ENCODE data around the gene AFMID.
A peak's percentile ranks its signal among the peaks of the same experiment; 100 is the strongest.
"Not testable (repeated sequence)": the region's sequence is repeated elsewhere in the genome, so short reads cannot be mapped to it uniquely, and the experiment has no call there.

Gene AFMID

GRCh38 chr17:78252111-78252634 lies 65.0 kb downstream of the AFMID start:
- no peak for DNase-seq (ENCODE audit: extremely low spot score)
- CTCF ChIA-PET = interaction anchor here (0.9 to 1.8 kb wide), 6 partner anchors 33 to 170 kb away, joined by 3 to 11 read pairs (median 4); partner anchors contain the start of genes AFMID and TK1
- POLR2A ChIA-PET = interaction anchor here (0.5 to 1.8 kb wide), 3 partner anchors 11 to 47 kb away, joined by 3 to 5 read pairs (median 4); no protein-coding TSS in a partner anchor
- TF ChIP-seq BHLHE40 (IDR thresholded peaks at IDR 0.05; ENCODE audit: borderline replicate concordance) (no peak), SP1 (IDR thresholded peaks at IDR 0.05) (no peak), SUZ12 (IDR thresholded peaks at IDR 0.05) (no peak), ARNT (IDR thresholded peaks at IDR 0.05) (no peak), HDGF (IDR thresholded peaks at IDR 0.05; ENCODE audit: borderline replicate concordance) (no peak), L3MBTL2 (conservative IDR thresholded peaks at IDR 0.05) (no peak), NFRKB (IDR thresholded peaks at IDR 0.05) (no peak), FOXA1 (IDR thresholded peaks at IDR 0.05) (no peak), CTBP1 (IDR thresholded peaks at IDR 0.05; ENCODE audit: borderline replicate concordance) (no peak), TARDBP (IDR thresholded peaks at IDR 0.05) (no peak)

- ChIA-PET POLR2A (interaction anchor here (1.2 to 1.8 kb wide), 3 partner anchors 11 to 66 kb away, joined by 3 to 10 read pairs (median 4); partner anchors contain the start of genes AFMID and TK1), CTCF (interaction anchor here (0.6 kb wide), 1 partner anchor 56 kb away, joined by 3 read pairs; no protein-coding TSS in a partner anchor)
- TF ChIP-seq LEF1 (IDR thresholded peaks at IDR 0.05; ENCODE audit: borderline replicate concordance) = no peak
- no peak for TF ChIP-seq FOXK2 (IDR thresholded peaks at IDR 0.05)
- no peak for TF ChIP-seq ZNF384 (IDR thresholded peaks at IDR 0.05)
- no peak for TF ChIP-seq ARNT (IDR thresholded peaks at IDR 0.05)
- no peak for DNase-seq (ENCODE audit: extremely low spot score)
These were observed 65.8 kb downstream of the AFMID start for GRCh38 chr17:78252701-78253635.

GRCh38 chr17:78253636-78253945 lies 66.4 kb downstream of the AFMID start:
- DNase-seq (ENCODE audit: extremely low spot score) = not testable (repeated sequence)
- POLR2A ChIA-PET = interaction anchor here (1.2 to 1.8 kb wide), 2 partner anchors 15 to 67 kb away, joined by 3 to 10 read pairs; partner anchors contain the start of genes AFMID and TK1
- CTCF ChIA-PET = interaction anchor here (0.6 kb wide), 1 partner anchor 57 kb away, joined by 3 read pairs; no protein-coding TSS in a partner anchor

GRCh38 chr17:78253946-78254672 lies 66.9 kb downstream of the AFMID start:
- ChIA-PET POLR2A (interaction anchor here (0.6 to 1.8 kb wide), 24 partner anchors 8 to 165 kb away, joined by 3 to 10 read pairs (median 4); partner anchors contain the start of genes AFMID and TK1), CTCF (interaction anchor here (0.6 to 0.7 kb wide), 2 partner anchors 57 to 78 kb away, joined by 3 read pairs; no protein-coding TSS in a partner anchor)
- TF ChIP-seq CTBP1 (IDR thresholded peaks at IDR 0.05; ENCODE audit: borderline replicate concordance) = no peak
- peak; percentile 78 for TF ChIP-seq L3MBTL2 (conservative IDR thresholded peaks at IDR 0.05)
- TF ChIP-seq ELF4 (IDR thresholded peaks at IDR 0.05) = peak; percentile 43
- DNase-seq (ENCODE audit: extremely low spot score) = peak; percentile 95

GRCh38 chr17:78255029-78255656 lies 68.0 kb downstream of the AFMID start:
- POLR2A ChIA-PET = interaction anchor here (0.8 to 1.7 kb wide), 9 partner anchors 7 to 60 kb away, joined by 3 to 5 read pairs (median 4); no protein-coding TSS in a partner anchor
- TF ChIP-seq HDGF (IDR thresholded peaks at IDR 0.05; ENCODE audit: borderline replicate concordance) (no peak), TARDBP (IDR thresholded peaks at IDR 0.05) (no peak), ELF4 (IDR thresholded peaks at IDR 0.05) (no peak), FOXA1 (IDR thresholded peaks at IDR 0.05) (no peak), NFRKB (IDR thresholded peaks at IDR 0.05) (no peak), BHLHE40 (IDR thresholded peaks at IDR 0.05; ENCODE audit: borderline replicate concordance) (no peak), CTBP1 (IDR thresholded peaks at IDR 0.05; ENCODE audit: borderline replicate concordance) (no peak), FOXM1 (IDR thresholded peaks at IDR 0.05; ENCODE audit: borderline replicate concordance) (no peak), ARNT (IDR thresholded peaks at IDR 0.05) (no peak), PKNOX1 (IDR thresholded peaks at IDR 0.05) (no peak), L3MBTL2 (conservative IDR thresholded peaks at IDR 0.05) (no peak), SP1 (IDR thresholded peaks at IDR 0.05) (no peak), ZNF384 (IDR thresholded peaks at IDR 0.05) (no peak), SUZ12 (IDR thresholded peaks at IDR 0.05) (no peak), FOXK2 (IDR thresholded peaks at IDR 0.05) (no peak), LEF1 (IDR thresholded peaks at IDR 0.05; ENCODE audit: borderline replicate concordance) (no peak)
- DNase-seq (ENCODE audit: extremely low spot score) = no peak
- CTCF ChIA-PET = interaction anchor here (0.6 kb wide), 1 partner anchor 37 kb away, joined by 3 read pairs; no protein-coding TSS in a partner anchor

- ChIA-PET POLR2A (interaction anchor here (1.7 kb wide), 1 partner anchor 30 kb away, joined by 5 read pairs; no protein-coding TSS in a partner anchor), CTCF (no interaction called here)
- TF ChIP-seq L3MBTL2 (conservative IDR thresholded peaks at IDR 0.05) (no peak), BHLHE40 (IDR thresholded peaks at IDR 0.05; ENCODE audit: borderline replicate concordance) (no peak), TARDBP (IDR thresholded peaks at IDR 0.05) (no peak), NFRKB (IDR thresholded peaks at IDR 0.05) (no peak), FOXK2 (IDR thresholded peaks at IDR 0.05) (no peak), HDGF (IDR thresholded peaks at IDR 0.05; ENCODE audit: borderline replicate concordance) (no peak), FOXM1 (IDR thresholded peaks at IDR 0.05; ENCODE audit: borderline replicate concordance) (no peak), SP1 (IDR thresholded peaks at IDR 0.05) (no peak), FOXA1 (IDR thresholded peaks at IDR 0.05) (no peak), SUZ12 (IDR thresholded peaks at IDR 0.05) (no peak), PKNOX1 (IDR thresholded peaks at IDR 0.05) (no peak), LEF1 (IDR thresholded peaks at IDR 0.05; ENCODE audit: borderline replicate concordance) (no peak), ZNF384 (IDR thresholded peaks at IDR 0.05) (no peak), ELF4 (IDR thresholded peaks at IDR 0.05) (no peak), CTBP1 (IDR thresholded peaks at IDR 0.05; ENCODE audit: borderline replicate concordance) (no peak), ARNT (IDR thresholded peaks at IDR 0.05) (no peak)
- DNase-seq (ENCODE audit: extremely low spot score) = no peak
These were observed 69.0 kb downstream of the AFMID start for GRCh38 chr17:78255953-78256706.
